Right atrium auricular region (tissue), 2 donors: ENCODE data around the gene WWOX. TPM values are rescaled to one million over a fixed set of nuclear protein-coding genes. Genes with fewer than 3 reads are reported as not detected.

Experiments
- DNase-seq: peaks from one replicate; pipeline ENCODE4 v3.0.0-alpha.2; 2019; ENCODE audit warnings: low spot score
- H3K27ac ChIP-seq, 2 donors: fragments of 200-600 bp; sonication (generic); 1 replicate in 1 of 2; 2 replicates in 1 of 2; pipeline ENCODE4 v1.5.1; 2016 to 2019
- H3K27me3 ChIP-seq, 2 donors: fragments of 200-600 bp; sonication (generic); one replicate each; pipeline versions ENCODE4 v1.5.1 to v1.6.0; 2017 to 2019
- H3K36me3 ChIP-seq: fragments of 200-600 bp; sonication (generic); one replicate; pipeline ENCODE4 v1.5.1; 2016
- H3K4me1 ChIP-seq, 2 donors: fragments of 200-600 bp; sonication (generic); one replicate each; pipeline versions ENCODE4 v1.5.1 to v1.6.0; 2017 to 2019
- H3K4me3 ChIP-seq, 2 donors: fragments of 200-600 bp; sonication (generic); 1 replicate in 1 of 2; 2 replicates in 1 of 2; pipeline ENCODE4 v1.5.1; 2017 to 2019; ENCODE audit warnings: mild to moderate bottlenecking in 1 of 2, moderate library complexity in 1 of 2
- H3K9me3 ChIP-seq, 2 donors: fragments of 200-600 bp; sonication (generic); one replicate each; pipeline ENCODE4 v1.5.1; 2019
- total RNA-seq, 2 donors: library from RNA; depleted of rRNA; stranded (reverse); fragments of >200 nt; gene quantifications; one replicate each; pipeline ENCODE4 v1.1.0, GENCODE V29; 2016
- TF ChIP-seq, protein P1 (sequence below), 2 donors: fragments of 200-600 bp; sonication (generic); IDR thresholded peaks; one replicate each; pipeline ENCODE4 v1.5.1; 2019; ENCODE audit warnings: antibody characterized with exemption in 2 of 2

WWOX gene
- total RNA-seq, 2 donors from 2014 or later: 14.8 to 20.8 TPM

DNA sequence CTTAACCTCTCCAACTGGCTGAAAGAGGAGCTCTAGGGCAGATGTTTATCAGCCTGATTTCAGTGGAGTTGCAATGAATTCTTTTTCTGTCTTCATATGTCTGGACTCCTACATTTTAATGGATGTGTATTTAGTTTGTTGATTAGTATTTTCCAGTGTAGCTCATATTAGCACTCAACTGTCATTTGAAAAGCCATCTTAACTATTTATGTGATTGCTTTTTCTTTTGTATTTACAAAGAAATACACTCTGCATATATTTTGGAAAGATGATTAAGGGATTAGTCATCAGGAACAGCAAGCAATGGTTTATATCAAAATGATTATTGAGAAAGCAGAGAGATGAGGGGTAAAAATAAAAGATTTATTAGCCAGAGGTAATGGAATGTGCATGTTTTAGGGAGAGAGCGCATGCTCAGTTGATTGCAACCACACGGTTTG lies 71.1 kb downstream of the WWOX start:
- no peaks in the 10 kb centered on the region for H3K27me3 ChIP-seq
- no peaks in the 10 kb centered on the region for H3K9me3 ChIP-seq
- H3K36me3 ChIP-seq: no peaks in the 10 kb centered on the region
- DNase-seq: no peak
- H3K4me3 ChIP-seq: no peak overlapping the region
- TF ChIP-seq, protein P1, sequence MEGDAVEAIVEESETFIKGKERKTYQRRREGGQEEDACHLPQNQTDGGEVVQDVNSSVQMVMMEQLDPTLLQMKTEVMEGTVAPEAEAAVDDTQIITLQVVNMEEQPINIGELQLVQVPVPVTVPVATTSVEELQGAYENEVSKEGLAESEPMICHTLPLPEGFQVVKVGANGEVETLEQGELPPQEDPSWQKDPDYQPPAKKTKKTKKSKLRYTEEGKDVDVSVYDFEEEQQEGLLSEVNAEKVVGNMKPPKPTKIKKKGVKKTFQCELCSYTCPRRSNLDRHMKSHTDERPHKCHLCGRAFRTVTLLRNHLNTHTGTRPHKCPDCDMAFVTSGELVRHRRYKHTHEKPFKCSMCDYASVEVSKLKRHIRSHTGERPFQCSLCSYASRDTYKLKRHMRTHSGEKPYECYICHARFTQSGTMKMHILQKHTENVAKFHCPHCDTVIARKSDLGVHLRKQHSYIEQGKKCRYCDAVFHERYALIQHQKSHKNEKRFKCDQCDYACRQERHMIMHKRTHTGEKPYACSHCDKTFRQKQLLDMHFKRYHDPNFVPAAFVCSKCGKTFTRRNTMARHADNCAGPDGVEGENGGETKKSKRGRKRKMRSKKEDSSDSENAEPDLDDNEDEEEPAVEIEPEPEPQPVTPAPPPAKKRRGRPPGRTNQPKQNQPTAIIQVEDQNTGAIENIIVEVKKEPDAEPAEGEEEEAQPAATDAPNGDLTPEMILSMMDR (IDR thresholded peaks at IDR 0.05): no peak
- H3K4me1 ChIP-seq: no peaks in the 10 kb centered on the region
- H3K27ac ChIP-seq: no peak overlapping the region

GRCh38 chr16:78175287-78175686 lies 75.8 kb downstream of the WWOX start:
- no peaks in the 10 kb centered on the region for H3K9me3 ChIP-seq
- H3K36me3 ChIP-seq: no peaks in the 10 kb centered on the region
- H3K27ac ChIP-seq: no peak overlapping the region
- no peaks in the 10 kb centered on the region for H3K4me1 ChIP-seq
- DNase-seq: no peak
- H3K27me3 ChIP-seq: no peaks in the 10 kb centered on the region
- TF ChIP-seq, protein P1 (IDR thresholded peaks at IDR 0.05): no peak
- no peak overlapping the region for H3K4me3 ChIP-seq

DNA sequence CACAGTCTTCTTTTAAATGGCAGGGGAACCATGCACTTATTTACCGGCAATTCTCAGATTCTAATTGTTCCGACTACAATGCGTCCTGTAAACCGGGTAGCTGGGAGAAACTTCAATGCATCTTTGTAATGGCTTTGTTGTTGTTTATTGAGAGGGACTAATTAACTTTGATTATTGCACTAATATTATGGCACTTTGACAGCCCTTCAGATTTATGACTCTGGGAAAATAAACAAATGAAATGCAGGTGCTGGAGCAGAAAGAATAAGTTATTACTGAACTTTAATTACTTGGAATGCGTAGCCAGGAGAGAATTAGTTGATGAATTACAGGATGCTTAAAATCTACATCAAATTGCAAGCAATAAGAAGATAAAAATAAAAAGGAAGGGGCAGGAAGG lies 77.0 kb downstream of the WWOX start:
- Histone ChIP-seq H3K27ac (no peak overlapping the region), H3K36me3 (no peaks in the 10 kb centered on the region), H3K4me1 (no peaks in the 10 kb centered on the region), H3K4me3 (no peak overlapping the region), H3K9me3 (no peaks in the 10 kb centered on the region), H3K27me3 (no peaks in the 10 kb centered on the region)
- TF ChIP-seq, protein P1 (IDR thresholded peaks at IDR 0.05): no peak
- no peak for DNase-seq

DNA sequence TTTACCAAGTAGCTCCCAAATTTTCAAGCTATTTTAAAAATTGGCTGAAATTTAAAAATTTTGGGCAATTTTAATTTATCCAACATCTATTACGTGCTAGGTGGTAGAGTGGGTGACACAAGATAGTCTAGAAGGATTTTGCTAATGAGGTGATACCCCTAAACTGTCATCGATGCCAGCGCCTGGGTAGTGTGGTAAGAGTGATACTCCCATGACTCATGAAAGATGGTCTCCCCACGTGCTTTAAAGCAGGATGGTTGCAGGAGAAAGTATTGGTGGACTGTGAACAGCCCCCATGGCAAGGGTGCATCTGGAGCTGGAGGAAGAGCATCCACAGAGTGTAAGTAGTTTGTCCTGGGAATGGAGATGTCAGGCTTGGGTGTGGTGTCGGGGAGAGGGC lies 77.8 kb downstream of the WWOX start:
- H3K27ac ChIP-seq: no peak overlapping the region
- DNase-seq: no peak
- TF ChIP-seq, protein P1 (IDR thresholded peaks at IDR 0.05): no peak
- no peaks in the 10 kb centered on the region for H3K9me3 ChIP-seq
- no peaks in the 10 kb centered on the region for H3K27me3 ChIP-seq
- H3K4me1 ChIP-seq: no peaks in the 10 kb centered on the region
- H3K36me3 ChIP-seq: no peaks in the 10 kb centered on the region
- H3K4me3 ChIP-seq: no peak overlapping the region

GRCh38 chr16:78177987-78178386 lies 78.5 kb downstream of the WWOX start:
- Histone ChIP-seq H3K4me1 (no peaks in the 10 kb centered on the region), H3K4me3 (no peak overlapping the region), H3K27me3 (no peaks in the 10 kb centered on the region), H3K36me3 (no peaks in the 10 kb centered on the region), H3K9me3 (no peaks in the 10 kb centered on the region), H3K27ac (no peak overlapping the region)
- TF ChIP-seq, protein P1 (IDR thresholded peaks at IDR 0.05): no peak
- DNase-seq: no peak

DNA sequence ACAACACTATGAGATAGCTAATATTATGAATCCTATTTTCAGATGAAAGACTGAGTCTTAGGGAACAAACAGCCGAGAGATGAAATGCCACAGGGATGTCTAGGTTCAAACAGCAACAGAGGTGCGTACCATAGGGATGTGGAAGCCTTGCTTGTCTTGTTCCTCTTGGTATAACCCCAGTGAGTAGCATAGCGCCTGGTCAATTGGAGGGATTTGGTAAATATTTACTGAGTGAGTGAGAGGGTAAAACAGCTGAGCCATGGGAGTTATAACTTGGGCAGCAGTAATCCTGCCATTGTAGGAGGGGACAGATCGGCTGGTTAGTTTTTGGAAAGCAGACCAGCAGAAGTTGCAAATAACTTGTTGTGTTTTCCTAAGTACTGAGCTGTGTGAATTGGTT lies 80.2 kb downstream of the WWOX start:
- TF ChIP-seq, protein P1 (IDR thresholded peaks at IDR 0.05): no peak
- H3K4me3 ChIP-seq: no peak overlapping the region

More for the DNA sequence above, 80.2 kb downstream of the WWOX start:
- Histone ChIP-seq H3K27me3 (no peaks in the 10 kb centered on the region), H3K9me3 (no peaks in the 10 kb centered on the region), H3K36me3 (no peaks in the 10 kb centered on the region), H3K4me1 (no peaks in the 10 kb centered on the region), H3K27ac (no peak overlapping the region)
- no peak for DNase-seq
